Fibroblast of pulmonary artery (primary cell): Measurements from ENCODE around the gene TPX2.

Source experiments
- DNase-seq: peaks from one replicate; pipeline ENCODE4 v3.0.0-alpha.2; 2010; ENCODE audit warnings: low read depth
- H3K4me3 ChIP-seq: replicated peaks from 2 replicates; pipeline ENCODE4 v1.5.1; 2011; ENCODE audit warnings: low read depth, mild to moderate bottlenecking, control low read depth, low read length, moderate library complexity
- CTCF ChIP-seq: IDR thresholded peaks from 2 replicates; pipeline ENCODE4 v1.5.1; 2011; ENCODE audit warnings: mild to moderate bottlenecking, control low read depth, low read length, inconsistent platforms; ENCODE audit errors: missing control alignments

The TPX2 gene

GRCh38 chr20:31712112-31712553 lies 27.0 kb upstream of the TPX2 start:
- peak; percentile 59 for DNase-seq
- peak overlapping the region; percentile 48 for H3K4me3 ChIP-seq
- TF ChIP-seq CTCF, result no peak

GRCh38 chr20:31712564-31713311 lies 26.4 kb upstream of the TPX2 start:
- TF ChIP-seq CTCF, result no peak
- peak overlapping the region; percentile 48 for H3K4me3 ChIP-seq
- DNase-seq, result peak; percentile 93

- TF ChIP-seq CTCF, result no peak
- peak overlapping the region; percentile 48 for H3K4me3 ChIP-seq
- DNase-seq, result peak; percentile 91
Observed at GRCh38 chr20:31713312-31714273, 25.5 kb upstream of the TPX2 start.

GRCh38 chr20:31715766-31716165 lies 23.3 kb upstream of the TPX2 start:
- no peak for TF ChIP-seq CTCF
- DNase-seq, result no peak

GRCh38 chr20:31716351-31716750 lies 22.7 kb upstream of the TPX2 start:
- no peak overlapping the region for H3K4me3 ChIP-seq
- TF ChIP-seq CTCF, result no peak

More at GRCh38 chr20:31715766-31716165, 23.3 kb upstream of the TPX2 start:
- no peak overlapping the region for H3K4me3 ChIP-seq

GRCh38 chr20:31716818-31717477 lies 22.1 kb upstream of the TPX2 start:
- H3K4me3 ChIP-seq, result no peak overlapping the region
- DNase-seq, result no peak
- no peak for TF ChIP-seq CTCF

More at GRCh38 chr20:31716351-31716750, 22.7 kb upstream of the TPX2 start:
- DNase-seq, result no peak
